Prostate gland (tissue), 2 donors: Measurements from ENCODE around the gene PDPK1.

Experiments
- CTCF ChIP-seq, 4 experiments: fragments of 200-600 bp in 2 of 4; fragments of 450-650 bp in 2 of 4; sonication (generic) in 2 of 4; IDR thresholded peaks; 1 replicate in 3 of 4; 2 replicates in 1 of 4; pipeline ENCODE4 v1.5.1; 2016 to 2019; ENCODE audit warnings: antibody characterized with exemption in 4 of 4, mild to moderate bottlenecking in 2 of 4, moderate library complexity in 2 of 4
- POLR2AphosphoS5 ChIP-seq: sonication (generic); formaldehyde crosslinking; IDR thresholded peaks from one replicate; pipeline ENCODE4 v1.6.1; 2017; ENCODE audit warnings: antibody characterized with exemption

GRCh38 chr16:2516391-2517240 lies 21.2 kb upstream of the PDPK1 start:
- TF ChIP-seq CTCF (IDR thresholded peaks at IDR 0.05): no peak
- TF ChIP-seq POLR2AphosphoS5: no peak
